Inferior parietal cortex (tissue), 1 donor: ENCODE measurements around the gene ARHGAP36.
A peak's percentile ranks its signal among the peaks of the same experiment; 100 is the strongest.

Experiments
- DNase-seq: peaks from one replicate; pipeline ENCODE4 v3.0.0-alpha.2; 2016; ENCODE audit errors: extremely low spot score

ARHGAP36 gene

GRCh38 chrX:131058136-131058868 is at the start of gene ARHGAP36:
Gene ARHGAP36, plus strand, starts transcription at chrX:131058346. Its CDS starts 23,320 bp downstream, at chrX:131081666.
- DNase-seq: no peak

- DNase-seq: no peak
These were observed 48.0 kb upstream of the ARHGAP36 start for GRCh38 chrX:131010186-131010585.

GRCh38 chrX:131025336-131025735 is 32.8 kb upstream of the ARHGAP36 start:
- no peak for DNase-seq

- no peak for DNase-seq
These were observed 25.6 kb upstream of the ARHGAP36 start for GRCh38 chrX:131032354-131033230.

- DNase-seq: no peak
These were observed 24.1 kb upstream of the ARHGAP36 start for GRCh38 chrX:131034063-131034462.

GRCh38 chrX:131040781-131041180 is 17.4 kb upstream of the ARHGAP36 start:
- DNase-seq: no peak

- no peak for DNase-seq
These were observed 16.5 kb upstream of the ARHGAP36 start for GRCh38 chrX:131041667-131042066.

GRCh38 chrX:131045726-131046125 is 12.4 kb upstream of the ARHGAP36 start:
- no peak for DNase-seq

- no peak for DNase-seq
These were observed 11.6 kb upstream of the ARHGAP36 start for GRCh38 chrX:131046596-131046995.

- no peak for DNase-seq
These were observed 11.0 kb upstream of the ARHGAP36 start for GRCh38 chrX:131047180-131047579.

GRCh38 chrX:131053076-131053475 is 5.1 kb upstream of the ARHGAP36 start:
- no peak for DNase-seq

- DNase-seq: no peak
These were observed 3.2 kb upstream of the ARHGAP36 start for GRCh38 chrX:131054906-131055305.

- DNase-seq: no peak
These were observed 440 bp upstream of the ARHGAP36 start for GRCh38 chrX:131057706-131058105.

GRCh38 chrX:131059246-131059645 is 1.1 kb downstream of the ARHGAP36 start:
- no peak for DNase-seq

GRCh38 chrX:131060147-131060546 is 2.0 kb downstream of the ARHGAP36 start:
- no peak for DNase-seq

- peak; percentile 3 for DNase-seq
These were observed 3.2 kb downstream of the ARHGAP36 start for GRCh38 chrX:131061306-131061705.

GRCh38 chrX:131063613-131064012 is 5.5 kb downstream of the ARHGAP36 start:
- DNase-seq: no peak

GRCh38 chrX:131066237-131066636 is 8.1 kb downstream of the ARHGAP36 start:
- no peak for DNase-seq

- no peak for DNase-seq
These were observed 9.1 kb downstream of the ARHGAP36 start for GRCh38 chrX:131067216-131067615.

- DNase-seq: no peak
These were observed 9.9 kb downstream of the ARHGAP36 start for GRCh38 chrX:131067846-131068745.

GRCh38 chrX:131068945-131069719 is 11.0 kb downstream of the ARHGAP36 start:
- DNase-seq: peak; percentile 2
